GM13977 (cell line): ENCODE data around the gene MAPK1IP1L.

ENCODE experiments used
- DNase-seq: peaks from one replicate; pipeline ENCODE4 v3.0.0; 2012; ENCODE audit warnings: low spot score
- CTCF ChIP-seq: IDR thresholded peaks from 2 replicates; pipeline ENCODE4 v1.5.1; 2012; ENCODE audit warnings: mild to moderate bottlenecking, control low read depth; ENCODE audit not compliant: insufficient read depth; ENCODE audit errors: extremely low read depth, missing control alignments
- in situ Hi-C: fragments of 300-500 bp; cut with MboI; formaldehyde crosslinking; loops from one replicate; pipeline ENCODE4 v1.12.0; 2022; ENCODE audit warnings: low sequenced_read_pairs, low pct_unique_long_range_greater_than_20kb, mixed read lengths, inconsistent platforms; ENCODE audit not compliant: unreplicated experiment

Gene MAPK1IP1L

GRCh38 chr14:55045087-55045486, 6.4 kb upstream of the MAPK1IP1L start:
- in situ Hi-C loops: no loop called here
- no peak for DNase-seq
- TF ChIP-seq CTCF: no peak

- DNase-seq: no peak
- TF ChIP-seq CTCF: no peak
- in situ Hi-C loops: no loop called here
Measured at GRCh38 chr14:55047301-55048053, 4.0 kb upstream of the MAPK1IP1L start.

- DNase-seq: no peak
- TF ChIP-seq CTCF: no peak
- in situ Hi-C loops: no loop called here
Measured at GRCh38 chr14:55048900-55049436, 2.5 kb upstream of the MAPK1IP1L start.

- no peak for TF ChIP-seq CTCF
- in situ Hi-C loops: no loop called here
- DNase-seq: no peak
Measured at GRCh38 chr14:55051165-55051422, 353 bp upstream of the MAPK1IP1L start.

GRCh38 chr14:55052269-55052930, 953 bp downstream of the MAPK1IP1L start:
- TF ChIP-seq CTCF: no peak
- in situ Hi-C loops: no loop called here
- DNase-seq: peak; percentile 48

GRCh38 chr14:55053018-55053417, 1.6 kb downstream of the MAPK1IP1L start:
- in situ Hi-C loops: no loop called here
- no peak for DNase-seq
- TF ChIP-seq CTCF: no peak
